ENCODE results near the gene KRI1. TPM values are rescaled to one million over a fixed set of nuclear protein-coding genes. Genes with fewer than 3 reads are reported as not detected.
"Not testable (repeated sequence)": the region's sequence is repeated elsewhere in the genome, so short reads cannot be mapped to it uniquely, and the experiment has no call there.

KRI1 gene
- total and polyA plus RNA-seq, 7 donors = 7.2 to 28.9 (median 14.5) TPM

- H3K27me3 ChIP-seq = peaks cover 0 to 6% (median 0%) of the 10 kb centered on the region in 3 donors
- WGBS, 2 donors = 81 to 97% methylated on average over 6 of the region's 6 CpGs
- no peak overlapping the region for H3K4me3 ChIP-seq
- intact Hi-C loops (cut with DNase I) = no loop called here
- H3K36me3 ChIP-seq = no peaks in the 10 kb centered on the region
- peaks cover 0 to 7% (median 3%) of the 10 kb centered on the region in 4 donors for H3K4me1 ChIP-seq
- H3K27ac ChIP-seq = no peak overlapping the region
- TF ChIP-seq POLR2AphosphoS5 (IDR thresholded peaks at IDR 0.05) = no peak
- TF ChIP-seq, protein P1, sequence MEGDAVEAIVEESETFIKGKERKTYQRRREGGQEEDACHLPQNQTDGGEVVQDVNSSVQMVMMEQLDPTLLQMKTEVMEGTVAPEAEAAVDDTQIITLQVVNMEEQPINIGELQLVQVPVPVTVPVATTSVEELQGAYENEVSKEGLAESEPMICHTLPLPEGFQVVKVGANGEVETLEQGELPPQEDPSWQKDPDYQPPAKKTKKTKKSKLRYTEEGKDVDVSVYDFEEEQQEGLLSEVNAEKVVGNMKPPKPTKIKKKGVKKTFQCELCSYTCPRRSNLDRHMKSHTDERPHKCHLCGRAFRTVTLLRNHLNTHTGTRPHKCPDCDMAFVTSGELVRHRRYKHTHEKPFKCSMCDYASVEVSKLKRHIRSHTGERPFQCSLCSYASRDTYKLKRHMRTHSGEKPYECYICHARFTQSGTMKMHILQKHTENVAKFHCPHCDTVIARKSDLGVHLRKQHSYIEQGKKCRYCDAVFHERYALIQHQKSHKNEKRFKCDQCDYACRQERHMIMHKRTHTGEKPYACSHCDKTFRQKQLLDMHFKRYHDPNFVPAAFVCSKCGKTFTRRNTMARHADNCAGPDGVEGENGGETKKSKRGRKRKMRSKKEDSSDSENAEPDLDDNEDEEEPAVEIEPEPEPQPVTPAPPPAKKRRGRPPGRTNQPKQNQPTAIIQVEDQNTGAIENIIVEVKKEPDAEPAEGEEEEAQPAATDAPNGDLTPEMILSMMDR (IDR thresholded peaks at IDR 0.05) = no peak
- TF ChIP-seq POLR2A (IDR thresholded peaks at IDR 0.05) = no peak
- no peak for TF ChIP-seq EP300 (IDR thresholded peaks at IDR 0.05)
- no peak for DNase-seq
- H3K9me3 ChIP-seq = no peaks in the 10 kb centered on the region
Observed at GRCh38 chr19:10577951-10578350, 12.1 kb upstream of the KRI1 start.

GRCh38 chr19:10575011-10575716 is 9.4 kb upstream of the KRI1 start:
- Histone ChIP-seq H3K27ac (no peak overlapping the region), H3K27me3 (peaks cover 0 to 6% (median 0%) of the 10 kb centered on the region in 3 donors), H3K4me3 (no peak overlapping the region), H3K9me3 (no peaks in the 10 kb centered on the region), H3K4me1 (peaks cover 0 to 10% (median 4%) of the 10 kb centered on the region in 4 donors), H3K36me3 (no peaks in the 10 kb centered on the region)
- intact Hi-C loops (cut with DNase I) = no loop called here
- WGBS, 2 donors = 88 to 93% methylated on average over 6 of the region's 6 CpGs
- DNase-seq = no peak
- TF ChIP-seq, protein P1 (IDR thresholded peaks at IDR 0.05) = no peak
- TF ChIP-seq EP300 (IDR thresholded peaks at IDR 0.05) (no peak), POLR2AphosphoS5 (IDR thresholded peaks at IDR 0.05) (no peak), POLR2A (IDR thresholded peaks at IDR 0.05) (no peak)

DNA sequence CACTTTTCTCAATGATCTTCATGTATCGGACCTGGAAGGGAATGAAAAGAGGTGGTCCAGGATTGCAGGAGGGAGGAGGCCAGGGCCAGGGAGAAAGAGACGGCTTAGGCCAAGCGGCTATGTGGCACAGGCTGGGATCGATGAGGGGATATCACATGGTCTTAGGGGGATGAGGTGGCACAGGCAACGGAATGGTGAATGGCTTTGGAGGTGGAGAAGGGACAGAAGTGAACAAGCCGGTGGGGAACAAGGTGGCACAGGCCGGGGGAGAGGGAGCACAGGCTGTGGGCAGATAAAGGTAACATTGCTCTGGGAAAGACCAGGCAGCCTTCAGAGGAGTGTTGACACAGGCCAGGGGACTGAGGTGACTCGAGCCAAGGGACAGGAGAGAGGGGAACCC is 8.7 kb upstream of the KRI1 start:
- 87 to 89% methylated on average over 8 of the region's 8 CpGs for WGBS, 2 donors
- Histone ChIP-seq H3K4me1 (peaks cover 0 to 15% (median 9%) of the 10 kb centered on the region in 4 donors), H3K4me3 (no peak overlapping the region), H3K27me3 (peaks cover 0 to 6% (median 0%) of the 10 kb centered on the region in 3 donors), H3K36me3 (no peaks in the 10 kb centered on the region), H3K9me3 (no peaks in the 10 kb centered on the region), H3K27ac (no peak overlapping the region)
- intact Hi-C loops (cut with DNase I) = no loop called here
- no peak for DNase-seq
- TF ChIP-seq EP300 (IDR thresholded peaks at IDR 0.05) = no peak
- TF ChIP-seq POLR2AphosphoS5 (IDR thresholded peaks at IDR 0.05) = no peak
- no peak for TF ChIP-seq POLR2A (IDR thresholded peaks at IDR 0.05)
- TF ChIP-seq, protein P1 (IDR thresholded peaks at IDR 0.05) = no peak

DNA sequence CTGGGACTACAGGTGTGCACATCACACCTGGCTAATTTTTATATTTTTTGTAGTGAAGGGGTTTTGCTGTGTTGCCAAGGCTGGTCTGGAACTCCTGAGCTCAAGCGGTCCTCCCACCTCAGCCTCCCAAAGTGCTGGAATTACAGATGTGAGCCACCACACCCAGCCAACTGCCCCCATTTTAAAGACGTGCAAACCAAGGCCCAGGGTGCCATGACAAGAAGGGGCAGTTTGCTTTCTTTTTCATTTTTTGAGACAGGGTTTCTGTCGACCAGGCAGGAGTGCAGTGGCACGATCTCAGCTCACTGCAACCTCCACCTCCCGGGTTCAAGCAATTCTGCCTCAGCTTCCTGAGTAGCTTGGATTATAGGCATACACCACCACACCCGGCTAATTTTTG is 8.0 kb upstream of the KRI1 start:
- WGBS, 2 donors = 88 to 92% methylated on average over 6 of the region's 6 CpGs
- H3K27me3 ChIP-seq; H3K36me3 ChIP-seq; H3K27ac ChIP-seq; H3K4me3 ChIP-seq; H3K9me3 ChIP-seq; DNase-seq; intact Hi-C loops (cut with DNase I): not testable (repeated sequence)
- H3K4me1 ChIP-seq = peaks cover 0 to 19% (median 13%) of the 10 kb centered on the region in 4 donors

DNA sequence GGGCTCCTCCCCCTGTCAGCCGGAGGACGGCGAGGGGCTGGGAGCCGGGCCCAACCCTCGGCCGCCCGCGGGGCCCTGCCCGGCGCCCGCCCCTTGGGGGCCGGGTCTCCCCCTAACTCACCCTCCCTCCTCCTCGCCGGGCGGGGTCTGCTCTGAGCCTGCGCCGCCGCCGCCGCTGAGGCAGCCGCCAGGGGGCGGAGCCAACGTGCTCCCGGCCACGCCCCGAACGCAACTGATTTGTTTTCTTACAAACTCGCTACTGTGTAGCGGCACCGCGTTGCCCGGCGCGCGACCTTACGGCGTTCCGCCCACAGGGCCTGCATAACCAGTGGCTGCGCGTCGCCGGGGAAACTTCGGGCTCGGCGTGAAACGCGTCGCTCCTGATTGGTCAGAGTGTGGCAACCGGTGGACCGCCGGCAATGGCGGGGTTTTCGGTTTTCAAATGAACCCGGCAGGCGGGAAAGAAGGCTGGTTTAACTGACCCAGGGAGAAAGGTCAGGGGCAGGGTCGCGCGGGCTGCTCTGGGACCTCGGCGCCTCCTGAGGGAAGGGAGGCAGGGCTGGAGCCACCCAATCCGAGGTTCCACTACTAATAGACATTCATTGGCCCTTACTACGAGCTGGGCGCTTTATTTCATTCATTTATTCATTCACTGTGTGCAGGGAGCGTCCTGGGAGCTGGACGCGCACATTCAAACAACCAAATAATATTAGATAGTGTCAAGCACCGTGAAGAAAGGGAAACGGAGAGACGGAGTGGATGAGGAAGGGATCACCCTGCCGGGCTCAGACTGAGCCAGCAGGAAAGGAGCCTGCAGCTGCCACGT is 3.2 kb upstream of the KRI1 start, which contains the start of gene CDKN2D:
Gene CDKN2D (minus strand): TSS at position 154 of the 826 bp plus-strand sequence. CDS start 326 bp downstream, outside the sequence.
- Histone ChIP-seq H3K36me3 (no peaks in the 10 kb centered on the region), H3K27ac (peak within 1 kb of the TSS; percentile 81 to 94 (median 88)), H3K27me3 (no peaks in the 10 kb centered on the region), H3K4me1 (peaks cover 0 to 54% (median 44%) of the 10 kb centered on the region in 4 donors), H3K9me3 (no peaks in the 10 kb centered on the region), H3K4me3 (peak within 1 kb of the TSS; percentile 49 to 96 (median 84))
- intact Hi-C loops (cut with DNase I) = loop anchor here (2.0 to 5.0 kb wide), 3 partner anchors 26 to 167 kb away; partner anchors contain the start of genes ATG4D, CDC37 and KEAP1
- DNase-seq = peak; percentile 100
- TF ChIP-seq POLR2AphosphoS5 (IDR thresholded peaks at IDR 0.05) (peak; percentile 49 to 92 (median 75)), POLR2A (IDR thresholded peaks at IDR 0.05) (no peak), EP300 (IDR thresholded peaks at IDR 0.05) (no peak)
- TF ChIP-seq, protein P1 (IDR thresholded peaks at IDR 0.05) = peak in 2 of 4 experiments; percentile 32 to 38
- WGBS, 2 donors = 1% methylated on average over 71 of the region's 71 CpGs
